ENCODE results near the gene NRG3. TPM values are rescaled to one million over a fixed set of nuclear protein-coding genes. Genes with fewer than 3 reads are reported as not detected.

The NRG3 gene
- total RNA-seq, 1 donor from 2014 or later, result 1.6 TPM

GRCh38 chr10:82411416-82411815, 536.4 kb downstream of the NRG3 start:
- intact Hi-C loops (cut with DNase I), result no loop called here
- TF ChIP-seq CTCF (IDR thresholded peaks at IDR 0.05), result no peak

GRCh38 chr10:82420001-82420400, 545.0 kb downstream of the NRG3 start:
- Histone ChIP-seq H3K4me1 (no peaks in the 10 kb centered on the region), H3K27ac (no peak overlapping the region), H3K4me3 (no peak overlapping the region), H3K9me3 (no peaks in the 10 kb centered on the region), H3K36me3 (no peaks in the 10 kb centered on the region), H3K27me3 (no peaks in the 10 kb centered on the region)
- no peak for TF ChIP-seq CTCF (IDR thresholded peaks at IDR 0.05)
- intact Hi-C loops (cut with DNase I), result no loop called here
- no peak for DNase-seq (ENCODE audit: low spot score in 2 of 2)

More at GRCh38 chr10:82411416-82411815, 536.4 kb downstream of the NRG3 start:
- no peak overlapping the region for H3K4me3 ChIP-seq
- DNase-seq (ENCODE audit: low spot score in 2 of 2), result no peak
- H3K27me3 ChIP-seq, result no peaks in the 10 kb centered on the region
- H3K4me1 ChIP-seq, result no peaks in the 10 kb centered on the region
- H3K36me3 ChIP-seq, result no peaks in the 10 kb centered on the region
- H3K27ac ChIP-seq, result no peak overlapping the region
- H3K9me3 ChIP-seq, result no peaks in the 10 kb centered on the region

DNA sequence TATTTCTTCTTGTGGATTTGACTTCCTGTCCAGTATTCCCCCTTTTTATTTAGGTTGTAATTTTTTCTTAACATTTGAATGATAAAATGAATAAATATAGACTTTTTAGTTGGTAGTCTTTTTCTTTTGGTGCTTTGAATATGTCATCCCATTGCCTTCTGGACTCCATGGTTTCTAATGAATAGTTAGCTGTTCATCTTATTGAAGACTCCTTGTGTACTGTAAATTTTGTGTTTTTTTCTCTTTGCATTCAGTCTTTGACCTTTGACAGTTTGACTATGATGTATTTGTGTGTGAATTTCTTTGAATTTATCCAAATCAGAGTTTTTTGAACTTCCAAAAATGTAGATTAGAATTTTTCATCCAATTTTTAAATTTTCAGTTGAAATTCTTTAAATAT, 554.3 kb downstream of the NRG3 start:
- no peaks in the 10 kb centered on the region for H3K27me3 ChIP-seq
- H3K27ac ChIP-seq, result no peak overlapping the region
- H3K36me3 ChIP-seq, result no peaks in the 10 kb centered on the region
- DNase-seq (ENCODE audit: low spot score in 2 of 2), result no peak
- intact Hi-C loops (cut with DNase I), result no loop called here
- H3K9me3 ChIP-seq, result no peaks in the 10 kb centered on the region
- TF ChIP-seq CTCF (IDR thresholded peaks at IDR 0.05), result no peak
- no peaks in the 10 kb centered on the region for H3K4me1 ChIP-seq
- no peak overlapping the region for H3K4me3 ChIP-seq

- TF ChIP-seq CTCF (IDR thresholded peaks at IDR 0.05), result no peak
- Histone ChIP-seq H3K9me3 (no peaks in the 10 kb centered on the region), H3K27ac (no peak overlapping the region), H3K27me3 (no peaks in the 10 kb centered on the region), H3K36me3 (no peaks in the 10 kb centered on the region), H3K4me1 (no peaks in the 10 kb centered on the region), H3K4me3 (no peak overlapping the region)
- intact Hi-C loops (cut with DNase I), result no loop called here
- no peak for DNase-seq (ENCODE audit: low spot score in 2 of 2)
Measured at GRCh38 chr10:82438277-82438676, 563.3 kb downstream of the NRG3 start.

DNA sequence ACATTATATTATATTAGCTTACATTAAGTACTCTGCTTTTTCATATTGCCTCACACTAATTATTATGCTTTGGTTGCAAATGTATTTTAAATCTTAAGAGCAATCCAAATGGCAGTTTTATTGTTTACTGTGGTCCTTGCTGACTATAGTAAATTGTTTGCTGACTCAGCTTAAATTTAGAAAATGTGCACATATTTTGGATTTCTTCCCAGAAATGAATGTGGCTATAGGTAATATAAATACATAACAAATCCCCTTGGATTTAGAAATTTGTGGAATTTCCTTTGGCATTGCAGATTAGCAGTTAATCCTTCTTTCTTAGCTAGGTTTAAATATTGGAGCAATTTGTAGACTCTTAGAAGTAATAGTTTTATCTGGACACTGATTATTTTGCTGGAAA, 565.8 kb downstream of the NRG3 start:
- Histone ChIP-seq H3K4me1 (no peaks in the 10 kb centered on the region), H3K9me3 (no peaks in the 10 kb centered on the region), H3K27me3 (no peaks in the 10 kb centered on the region), H3K27ac (no peak overlapping the region), H3K36me3 (no peaks in the 10 kb centered on the region), H3K4me3 (no peak overlapping the region)
- DNase-seq (ENCODE audit: low spot score in 2 of 2), result no peak
- TF ChIP-seq CTCF (IDR thresholded peaks at IDR 0.05), result no peak
- intact Hi-C loops (cut with DNase I), result no loop called here

DNA sequence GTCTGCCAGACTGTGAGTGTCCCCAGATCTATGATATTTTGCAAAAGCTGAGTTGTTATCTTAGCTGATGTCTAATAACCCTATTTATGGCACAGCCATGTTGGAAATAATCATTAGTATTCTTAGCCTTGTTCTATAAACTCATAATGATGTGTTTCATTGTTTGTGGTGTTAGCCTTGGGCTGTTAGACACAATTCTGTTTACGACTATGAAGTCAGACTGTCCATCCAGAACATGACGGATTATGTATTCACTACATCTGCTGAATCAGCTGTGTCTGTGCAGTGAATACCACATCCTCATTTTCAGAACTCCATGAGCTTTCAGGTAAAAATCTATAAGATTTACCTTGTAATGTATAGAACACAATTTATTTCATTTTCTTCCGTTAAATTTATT, 577.1 kb downstream of the NRG3 start:
- DNase-seq (ENCODE audit: low spot score in 2 of 2), result no peak
- Histone ChIP-seq H3K27me3 (no peaks in the 10 kb centered on the region), H3K4me1 (no peaks in the 10 kb centered on the region), H3K27ac (no peak overlapping the region), H3K9me3 (no peaks in the 10 kb centered on the region), H3K4me3 (no peak overlapping the region), H3K36me3 (no peaks in the 10 kb centered on the region)
- TF ChIP-seq CTCF (IDR thresholded peaks at IDR 0.05), result no peak
- intact Hi-C loops (cut with DNase I), result no loop called here
